GM19468 (cell line): Measurements from ENCODE around the gene LIMA1.
"Not testable (repeated sequence)": the region's sequence is repeated elsewhere in the genome, so short reads cannot be mapped to it uniquely, and the experiment has no call there.

Experiments used
- ATAC-seq: cut with Tn5 transposase; IDR thresholded peaks from one replicate; pipeline ENCODE4 v1.9.1; 2021; ENCODE audit warnings: mild to moderate bottlenecking, moderate library complexity, moderate number of reproducible peaks; ENCODE audit not compliant: unreplicated experiment; ENCODE audit errors: extremely low read depth

LIMA1 gene

GRCh38 chr12:50221228-50222008, 61.9 kb downstream of the LIMA1 start:
- ATAC-seq: no peak

GRCh38 chr12:50220363-50220995, 62.8 kb downstream of the LIMA1 start:
- no peak for ATAC-seq

- ATAC-seq: no peak
Measured at GRCh38 chr12:50219544-50219943, 63.8 kb downstream of the LIMA1 start.

- not testable (repeated sequence) for ATAC-seq
Measured at GRCh38 chr12:50219001-50219400, 64.3 kb downstream of the LIMA1 start.

- no peak for ATAC-seq
Measured at GRCh38 chr12:50218386-50218785, 64.9 kb downstream of the LIMA1 start.

GRCh38 chr12:50217202-50217601, 66.1 kb downstream of the LIMA1 start:
- no peak for ATAC-seq

GRCh38 chr12:50215033-50215432, 68.3 kb downstream of the LIMA1 start:
- ATAC-seq: no peak

GRCh38 chr12:50214018-50214417, 69.3 kb downstream of the LIMA1 start:
- ATAC-seq: no peak

- no peak for ATAC-seq
Measured at GRCh38 chr12:50213439-50213838, 69.9 kb downstream of the LIMA1 start.

- ATAC-seq: no peak
Measured at GRCh38 chr12:50212071-50212467, 71.3 kb downstream of the LIMA1 start.

GRCh38 chr12:50211392-50212070, 71.8 kb downstream of the LIMA1 start:
- no peak for ATAC-seq

GRCh38 chr12:50207424-50207823, 75.9 kb downstream of the LIMA1 start:
- ATAC-seq: no peak

GRCh38 chr12:50205648-50206047, 77.7 kb downstream of the LIMA1 start:
- ATAC-seq: no peak

- ATAC-seq: no peak
Measured at GRCh38 chr12:50203691-50204090, 79.6 kb downstream of the LIMA1 start.

GRCh38 chr12:50201987-50202521, 81.3 kb downstream of the LIMA1 start:
- ATAC-seq: no peak

GRCh38 chr12:50200552-50201273, 82.6 kb downstream of the LIMA1 start:
- no peak for ATAC-seq

- no peak for ATAC-seq
Measured at GRCh38 chr12:50198829-50199228, 84.5 kb downstream of the LIMA1 start.

- ATAC-seq: no peak
Measured at GRCh38 chr12:50197297-50197727, 86.0 kb downstream of the LIMA1 start.

GRCh38 chr12:50196537-50196936, 86.8 kb downstream of the LIMA1 start:
- no peak for ATAC-seq

- ATAC-seq: no peak
Measured at GRCh38 chr12:50195832-50196231, 87.5 kb downstream of the LIMA1 start.
